Renal cortical epithelial cell (primary cell): ENCODE measurements around the gene CIITA. TPM values are rescaled to one million over a fixed set of nuclear protein-coding genes. Genes with fewer than 3 reads are reported as not detected.
"Not testable (repeated sequence)": the region's sequence is repeated elsewhere in the genome, so short reads cannot be mapped to it uniquely, and the experiment has no call there.

ENCODE experiments used
- DNase-seq: peaks from one replicate; pipeline ENCODE4 v3.0.0-alpha.2; 2011; ENCODE audit warnings: low read depth
- total RNA-seq: library from RNA; depleted of rRNA; stranded (reverse); fragments of >200 nt; gene quantifications from 2 replicates; pipeline ENCODE4 v1.2.3, GENCODE V29; 2014

Gene CIITA
- total RNA-seq: under 0.01 and 0.65 TPM in 2 replicates

DNA sequence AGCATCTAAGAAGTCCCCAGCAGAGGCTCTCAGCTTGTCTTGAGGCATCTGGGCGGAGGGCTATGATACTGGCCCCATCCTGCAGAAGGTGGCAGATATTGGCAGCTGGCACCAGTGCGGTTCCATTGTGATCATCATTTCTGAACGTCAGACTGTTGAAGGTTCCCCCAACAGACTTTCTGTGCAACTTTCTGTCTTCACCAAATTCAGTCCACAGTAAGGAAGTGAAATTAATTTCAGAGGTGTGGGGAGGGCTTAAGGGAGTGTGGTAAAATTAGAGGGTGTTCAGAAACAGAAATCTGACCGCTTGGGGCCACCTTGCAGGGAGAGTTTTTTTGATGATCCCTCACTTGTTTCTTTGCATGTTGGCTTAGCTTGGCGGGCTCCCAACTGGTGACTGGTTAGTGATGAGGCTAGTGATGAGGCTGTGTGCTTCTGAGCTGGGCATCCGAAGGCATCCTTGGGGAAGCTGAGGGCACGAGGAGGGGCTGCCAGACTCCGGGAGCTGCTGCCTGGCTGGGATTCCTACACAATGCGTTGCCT is at the start of gene CIITA:
Gene CIITA, plus strand, starts transcription at position 404 of the 543 bp plus-strand sequence. Its CDS starts 129 bp downstream, at position 533.
- peak; percentile 76 for DNase-seq

GRCh38 chr16:10827691-10828341 is 49.2 kb upstream of the CIITA start:
- peak; percentile 74 for DNase-seq

DNA sequence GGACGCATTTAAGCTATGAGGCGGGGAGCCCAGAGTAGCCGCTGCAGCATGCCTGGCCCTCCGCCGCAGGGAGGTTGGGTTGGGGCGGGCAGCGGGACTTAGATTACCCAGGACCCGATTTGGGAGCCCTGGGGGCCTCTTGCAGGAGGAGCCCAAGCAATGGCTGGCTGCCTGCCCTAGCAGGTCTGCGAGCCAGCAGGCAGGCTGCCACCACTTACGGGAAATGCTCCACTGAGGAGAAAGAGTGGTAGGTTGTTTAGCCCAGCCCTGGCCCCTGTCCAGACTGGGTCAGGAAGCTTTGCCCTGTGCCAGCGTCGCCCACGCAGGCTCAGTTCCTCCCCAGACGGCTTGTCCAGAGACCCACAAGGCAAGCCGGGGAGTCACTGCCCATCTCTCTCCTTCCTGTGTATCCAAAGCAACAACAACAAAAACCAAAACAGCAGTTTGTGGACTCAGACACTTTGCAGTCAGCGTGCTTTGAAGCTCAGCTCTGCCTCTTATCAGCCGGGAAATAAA is 48.1 kb upstream of the CIITA start:
- peak; percentile 92 for DNase-seq

GRCh38 chr16:10829390-10830098 is 47.5 kb upstream of the CIITA start:
- not testable (repeated sequence) for DNase-seq

GRCh38 chr16:10830240-10830639 is 46.8 kb upstream of the CIITA start:
- not testable (repeated sequence) for DNase-seq

GRCh38 chr16:10831894-10832886 is 44.8 kb upstream of the CIITA start:
- no peak for DNase-seq

- no peak for DNase-seq
These were observed 43.7 kb upstream of the CIITA start for GRCh38 chr16:10833271-10833670.

GRCh38 chr16:10834130-10834529 is 42.9 kb upstream of the CIITA start:
- no peak for DNase-seq

DNA sequence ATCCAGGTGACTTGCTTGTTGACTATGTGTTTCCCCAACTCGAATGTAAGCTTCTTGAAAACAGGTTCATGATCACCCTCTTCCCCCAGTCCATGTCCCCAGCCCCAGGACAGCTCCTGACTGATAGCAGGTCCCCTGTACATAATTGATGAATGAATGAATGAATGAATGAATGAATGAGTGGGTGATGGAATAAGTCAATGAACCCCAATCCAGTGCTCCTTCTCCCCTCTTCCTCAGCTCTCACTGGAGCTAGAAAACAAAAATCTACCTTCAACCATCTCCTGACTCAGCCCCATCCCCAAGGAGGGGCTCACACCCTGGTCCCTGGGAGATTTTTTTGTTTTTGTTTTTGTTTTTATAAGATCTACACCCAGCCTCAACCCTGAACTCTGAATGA is 42.2 kb upstream of the CIITA start:
- DNase-seq: no peak

DNA sequence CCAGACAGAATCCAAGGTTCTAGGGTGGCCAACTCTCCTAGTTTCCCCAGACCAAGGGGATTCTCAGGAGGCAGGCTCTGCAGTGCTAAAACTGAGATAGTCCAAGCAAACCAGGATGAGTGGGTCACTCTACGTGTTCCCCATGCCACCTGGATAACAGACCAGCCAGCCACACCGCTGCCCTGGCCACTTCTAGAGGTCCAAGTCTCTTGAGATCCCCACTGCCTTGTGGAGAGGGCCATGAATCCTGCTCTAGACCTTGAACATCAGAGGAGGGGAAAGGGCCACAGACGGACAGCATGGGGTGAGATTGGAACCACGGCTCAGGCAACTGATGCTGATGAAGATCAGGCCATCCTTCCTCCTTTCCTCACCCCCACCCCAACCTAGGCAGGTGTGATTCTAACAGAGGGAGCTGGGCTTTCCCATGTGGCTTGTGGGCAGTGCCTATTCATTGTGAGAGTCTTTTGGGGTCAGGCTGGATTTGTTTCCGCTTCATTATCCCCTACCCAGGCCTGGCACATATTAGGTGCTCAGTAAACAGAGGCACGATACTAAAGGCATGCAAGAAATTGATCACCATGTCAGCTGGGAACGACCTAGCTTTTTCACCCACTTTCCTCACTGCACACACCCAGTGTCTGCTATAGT is 41.6 kb upstream of the CIITA start:
- DNase-seq: no peak

GRCh38 chr16:10836174-10836853 is 40.7 kb upstream of the CIITA start:
- no peak for DNase-seq

DNA sequence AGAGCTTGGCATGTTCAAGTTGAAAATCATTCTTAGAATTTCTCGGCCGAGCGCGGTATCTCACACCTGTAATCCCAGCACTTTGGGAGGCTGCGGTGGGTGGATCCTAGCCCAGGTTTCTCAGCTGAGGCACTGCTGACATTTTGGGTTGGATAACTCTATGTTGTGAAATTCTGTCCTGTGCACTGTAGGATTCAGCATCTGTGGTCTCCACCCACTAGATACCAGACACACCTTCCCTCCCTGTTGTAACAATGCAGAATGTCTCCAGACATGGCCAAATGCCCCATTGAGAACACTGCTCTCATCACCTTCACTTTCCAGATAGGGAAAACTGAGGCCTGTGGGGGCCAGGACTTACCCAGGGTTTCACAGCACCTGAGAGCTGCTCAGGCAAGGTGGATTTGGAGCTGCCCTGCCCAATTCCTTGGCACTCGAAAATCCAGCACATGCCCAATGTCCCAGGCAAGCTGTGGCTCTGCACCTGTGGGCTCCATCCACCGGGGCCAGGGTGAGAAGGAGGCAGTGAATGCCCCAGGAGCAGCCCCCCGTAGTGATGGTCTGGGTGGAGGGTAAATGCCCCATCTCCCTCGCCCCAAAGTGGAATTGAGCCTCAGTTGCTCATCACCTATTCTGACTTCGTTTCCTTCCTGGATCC is 38.3 kb upstream of the CIITA start:
- DNase-seq: no peak

GRCh38 chr16:10839279-10839666 is 37.7 kb upstream of the CIITA start:
- no peak for DNase-seq

- DNase-seq: no peak
These were observed 36.3 kb upstream of the CIITA start for GRCh38 chr16:10840703-10841102.

GRCh38 chr16:10846213-10846998 is 30.6 kb upstream of the CIITA start:
- no peak for DNase-seq

GRCh38 chr16:10847176-10847575 is 29.8 kb upstream of the CIITA start:
- DNase-seq: no peak

- no peak for DNase-seq
These were observed 27.1 kb upstream of the CIITA start for GRCh38 chr16:10849736-10850477.

DNA sequence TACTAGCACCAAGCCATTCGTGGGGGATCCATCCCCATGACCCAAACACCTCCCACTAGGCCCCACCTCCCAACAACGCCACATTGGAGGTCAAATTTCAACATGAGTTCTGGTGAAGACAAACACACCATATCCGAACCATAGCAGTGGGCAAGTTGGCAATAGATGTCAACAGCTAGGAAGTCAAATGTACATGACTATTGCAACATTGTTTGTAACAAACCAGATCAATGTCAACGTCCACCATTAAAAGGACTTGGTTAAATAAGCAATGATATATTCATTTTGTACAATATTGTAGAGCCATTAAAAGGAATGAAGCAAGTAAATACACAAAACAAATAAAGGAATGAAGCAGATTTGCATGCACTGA is 26.5 kb upstream of the CIITA start:
- no peak for DNase-seq

- DNase-seq: no peak
These were observed 25.5 kb upstream of the CIITA start for GRCh38 chr16:10851512-10851911.
